Measurements from ENCODE around the gene NPIPA5. TPM values are rescaled to one million over a fixed set of nuclear protein-coding genes. Genes with fewer than 3 reads are reported as not detected.
"Not testable (repeated sequence)": the region's sequence is repeated elsewhere in the genome, so short reads cannot be mapped to it uniquely, and the experiment has no call there.

The NPIPA5 gene
- total RNA-seq, 1 experiment from 2014 or later: 4.7 TPM

GRCh38 chr16:15398618-15399316 is 20.7 kb upstream of the NPIPA5 start:
- TF ChIP-seq EZH2phosphoT487 (IDR thresholded peaks at IDR 0.05; ENCODE audit: borderline replicate concordance, low read length) (no peak), EZH2 (IDR thresholded peaks at IDR 0.05; ENCODE audit: low read length, unreplicated experiment) (no peak)
- POLR2A ChIA-PET (ENCODE audit: unreplicated experiment): no interaction called here
- H3F3A ChIP-seq (ENCODE audit: low read length, unreplicated experiment): no peaks in the 10 kb centered on the region
- intact Hi-C loops (cut with micrococcal nuclease): no loop called here
- H3K79me2 ChIP-seq (ENCODE audit: low read length): no peaks in the 10 kb centered on the region
- no peaks in the 10 kb centered on the region for H3K9me2 ChIP-seq (replicated peaks; ENCODE audit: low read length)
- H2AFZ ChIP-seq (ENCODE audit: low read length): no peak overlapping the region
- H3K4me3 ChIP-seq (ENCODE audit: low read length): no peak overlapping the region
- H3K36me3 ChIP-seq (ENCODE audit: low read depth, low read length): no peaks in the 10 kb centered on the region
- CTCF ChIA-PET: no interaction called here
- H3K27ac ChIP-seq (ENCODE audit: low read length): no peak overlapping the region
- H3K9ac ChIP-seq (ENCODE audit: low read length): no peak overlapping the region
- no peak for ATAC-seq
- no TSS peak for BruUV-seq (replicated peaks)
- H3K4me2 ChIP-seq (ENCODE audit: low read length): no peak overlapping the region
- H3K9me3 ChIP-seq (ENCODE audit: low read length): no peaks in the 10 kb centered on the region
- no peaks in the 10 kb centered on the region for H4K20me1 ChIP-seq (ENCODE audit: low read length)
- H3K4me1 ChIP-seq (ENCODE audit: insufficient read depth, low read length): no peaks in the 10 kb centered on the region
- H3K27me3 ChIP-seq (ENCODE audit: low read length): no peaks in the 10 kb centered on the region
- DNase-seq: no peak

- ChIA-PET CTCF (no interaction called here), POLR2A (ENCODE audit: unreplicated experiment) (no interaction called here)
- TF ChIP-seq EZH2phosphoT487 (IDR thresholded peaks at IDR 0.05; ENCODE audit: borderline replicate concordance, low read length) (no peak), CTCF (conservative IDR thresholded peaks at IDR 0.05; ENCODE audit: low read depth, low read length) (no peak), EZH2 (IDR thresholded peaks at IDR 0.05; ENCODE audit: low read length, unreplicated experiment) (no peak)
- no peak for ATAC-seq
- no peak for DNase-seq
- Histone ChIP-seq H3K27me3 (ENCODE audit: low read length) (no peaks in the 10 kb centered on the region), H3K9ac (ENCODE audit: low read length) (no peak overlapping the region), H3K9me3 (ENCODE audit: low read length) (no peaks in the 10 kb centered on the region), H3K36me3 (ENCODE audit: low read depth, low read length) (no peaks in the 10 kb centered on the region), H3K4me2 (ENCODE audit: low read length) (no peak overlapping the region), H3K79me2 (ENCODE audit: low read length) (no peaks in the 10 kb centered on the region), H3K27ac (ENCODE audit: low read length) (no peak overlapping the region), H3F3A (ENCODE audit: low read length, unreplicated experiment) (no peaks in the 10 kb centered on the region), H4K20me1 (ENCODE audit: low read length) (no peaks in the 10 kb centered on the region), H2AFZ (ENCODE audit: low read length) (no peak overlapping the region), H3K4me1 (ENCODE audit: insufficient read depth, low read length) (no peaks in the 10 kb centered on the region), H3K9me2 (replicated peaks; ENCODE audit: low read length) (no peaks in the 10 kb centered on the region), H3K4me3 (ENCODE audit: low read length) (no peak overlapping the region)
- BruUV-seq (replicated peaks): no TSS peak
- intact Hi-C loops (cut with micrococcal nuclease): no loop called here
Observed at GRCh38 chr16:15396948-15397594, 19.0 kb upstream of the NPIPA5 start.

- H2AFZ ChIP-seq (ENCODE audit: low read length); H3K9ac ChIP-seq (ENCODE audit: low read length); H3K9me2 ChIP-seq (replicated peaks; ENCODE audit: low read length); POLR2A ChIA-PET (ENCODE audit: unreplicated experiment); ATAC-seq; H3K27ac ChIP-seq (ENCODE audit: low read length); H3K27me3 ChIP-seq (ENCODE audit: low read length); H3K79me2 ChIP-seq (ENCODE audit: low read length); intact Hi-C loops (cut with micrococcal nuclease); H3F3A ChIP-seq (ENCODE audit: low read length, unreplicated experiment); CTCF ChIA-PET; DNase-seq; H3K9me3 ChIP-seq (ENCODE audit: low read length); H3K4me1 ChIP-seq (ENCODE audit: insufficient read depth, low read length); H3K36me3 ChIP-seq (ENCODE audit: low read depth, low read length); H4K20me1 ChIP-seq (ENCODE audit: low read length): not testable (repeated sequence)
- BruUV-seq (replicated peaks): TSS peak; percentile 35
- peak overlapping the region; percentile 59 for H3K4me3 ChIP-seq (ENCODE audit: low read length)
- peak overlapping the region; percentile 71; the same call in 1 of the 2 replicates for H3K4me2 ChIP-seq (ENCODE audit: low read length)
Observed at GRCh38 chr16:15396509-15396829, 18.4 kb upstream of the NPIPA5 start.

- H3K27me3 ChIP-seq (ENCODE audit: low read length); H3K9me3 ChIP-seq (ENCODE audit: low read length); H3K27ac ChIP-seq (ENCODE audit: low read length); H3K36me3 ChIP-seq (ENCODE audit: low read depth, low read length); H3K9me2 ChIP-seq (replicated peaks; ENCODE audit: low read length); CTCF ChIA-PET; H3K79me2 ChIP-seq (ENCODE audit: low read length); intact Hi-C loops (cut with micrococcal nuclease); H3F3A ChIP-seq (ENCODE audit: low read length, unreplicated experiment); POLR2A ChIA-PET (ENCODE audit: unreplicated experiment); H4K20me1 ChIP-seq (ENCODE audit: low read length); H3K4me1 ChIP-seq (ENCODE audit: insufficient read depth, low read length); BruUV-seq (replicated peaks): not testable (repeated sequence)
- Histone ChIP-seq H3K4me3 (ENCODE audit: low read length) (peak within 1 kb of the TSS; percentile 59), H2AFZ (ENCODE audit: low read length) (peak within 1 kb of the TSS; percentile 55), H3K4me2 (ENCODE audit: low read length) (peak within 1 kb of the TSS; percentile 71), H3K9ac (ENCODE audit: low read length) (peak within 1 kb of the TSS; percentile 31)
- DNase-seq (peak; percentile 33), ATAC-seq (peak; percentile 80)
Observed at GRCh38 chr16:15395631-15396508, 17.8 kb upstream of the NPIPA5 start, which contains the start of gene MPV17L. TSS of gene MPV17L (plus strand) at chr16:15395754. CDS start at chr16:15395898, 144 bp downstream.

- H3K4me2 ChIP-seq (ENCODE audit: low read length); intact Hi-C loops (cut with micrococcal nuclease); H3K9me3 ChIP-seq (ENCODE audit: low read length); H3F3A ChIP-seq (ENCODE audit: low read length, unreplicated experiment); DNase-seq; H3K27ac ChIP-seq (ENCODE audit: low read length); ATAC-seq; H3K9me2 ChIP-seq (replicated peaks; ENCODE audit: low read length); POLR2A ChIA-PET (ENCODE audit: unreplicated experiment); H3K9ac ChIP-seq (ENCODE audit: low read length); H4K20me1 ChIP-seq (ENCODE audit: low read length); H3K4me1 ChIP-seq (ENCODE audit: insufficient read depth, low read length); H3K36me3 ChIP-seq (ENCODE audit: low read depth, low read length); H3K79me2 ChIP-seq (ENCODE audit: low read length); BruUV-seq (replicated peaks); H2AFZ ChIP-seq (ENCODE audit: low read length); H3K27me3 ChIP-seq (ENCODE audit: low read length); H3K4me3 ChIP-seq (ENCODE audit: low read length); CTCF ChIA-PET: not testable (repeated sequence)
Observed at GRCh38 chr16:15393025-15393424, 14.9 kb upstream of the NPIPA5 start.

All from PC-3 (cell line).